ENCODE measurements around the gene BRD7.

The BRD7 gene

DNA sequence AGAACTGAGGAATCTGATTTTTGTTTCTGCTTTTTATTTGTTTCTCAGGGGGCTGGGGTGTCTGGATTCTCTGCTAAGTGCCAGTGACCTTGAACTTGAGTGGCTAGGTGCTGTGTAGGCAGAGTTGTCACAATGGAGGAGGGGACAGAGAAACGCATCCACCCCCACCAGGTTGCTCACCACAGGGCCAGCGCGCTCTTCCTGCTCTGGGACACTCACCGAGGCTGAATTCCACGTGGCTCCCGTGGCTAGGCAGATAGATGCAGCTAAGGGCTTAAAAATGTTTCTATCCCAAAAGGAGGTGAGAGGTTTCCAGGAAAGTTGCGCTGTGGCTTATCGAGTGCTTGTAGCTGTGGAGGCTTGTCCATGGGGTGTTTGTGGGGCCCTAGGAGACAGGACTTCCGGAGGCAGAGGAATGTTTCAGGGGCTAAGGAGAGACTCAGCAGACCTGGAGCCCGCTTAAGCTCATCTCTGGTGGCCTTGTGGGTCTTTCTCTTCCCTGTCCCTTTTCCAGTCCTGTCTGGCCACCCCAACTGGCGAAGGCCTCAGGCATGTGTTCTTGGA lies 65.7 kb downstream of the BRD7 start:
- DNase-seq (ENCODE audit: low spot score), result no peak

DNA sequence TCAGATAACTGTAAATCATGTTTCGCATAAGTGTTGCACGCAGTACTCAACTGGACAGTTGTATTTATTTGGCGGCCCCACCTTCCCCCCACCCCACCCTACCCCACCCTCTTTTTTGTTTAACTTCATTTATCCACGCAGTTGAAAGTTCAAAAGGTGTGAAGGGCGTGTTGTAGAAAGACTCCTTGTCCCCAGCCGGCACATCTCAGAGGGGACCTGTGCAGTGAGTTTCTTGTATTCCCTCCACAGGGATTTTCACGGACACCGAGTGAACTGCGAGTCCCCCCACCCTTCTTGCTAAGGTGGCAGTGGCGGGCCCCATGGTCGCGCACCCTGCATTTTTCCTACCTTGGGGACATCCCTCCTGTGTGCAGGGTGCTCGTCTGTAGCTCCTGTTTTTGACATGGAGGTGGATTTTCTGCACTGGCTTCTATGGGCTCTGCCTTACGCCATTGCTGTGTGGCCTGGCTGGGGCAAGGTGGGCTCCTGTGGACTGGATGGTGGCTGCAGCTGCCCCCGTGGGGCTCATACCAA lies 66.2 kb downstream of the BRD7 start:
- no peak for DNase-seq (ENCODE audit: low spot score)

DNA sequence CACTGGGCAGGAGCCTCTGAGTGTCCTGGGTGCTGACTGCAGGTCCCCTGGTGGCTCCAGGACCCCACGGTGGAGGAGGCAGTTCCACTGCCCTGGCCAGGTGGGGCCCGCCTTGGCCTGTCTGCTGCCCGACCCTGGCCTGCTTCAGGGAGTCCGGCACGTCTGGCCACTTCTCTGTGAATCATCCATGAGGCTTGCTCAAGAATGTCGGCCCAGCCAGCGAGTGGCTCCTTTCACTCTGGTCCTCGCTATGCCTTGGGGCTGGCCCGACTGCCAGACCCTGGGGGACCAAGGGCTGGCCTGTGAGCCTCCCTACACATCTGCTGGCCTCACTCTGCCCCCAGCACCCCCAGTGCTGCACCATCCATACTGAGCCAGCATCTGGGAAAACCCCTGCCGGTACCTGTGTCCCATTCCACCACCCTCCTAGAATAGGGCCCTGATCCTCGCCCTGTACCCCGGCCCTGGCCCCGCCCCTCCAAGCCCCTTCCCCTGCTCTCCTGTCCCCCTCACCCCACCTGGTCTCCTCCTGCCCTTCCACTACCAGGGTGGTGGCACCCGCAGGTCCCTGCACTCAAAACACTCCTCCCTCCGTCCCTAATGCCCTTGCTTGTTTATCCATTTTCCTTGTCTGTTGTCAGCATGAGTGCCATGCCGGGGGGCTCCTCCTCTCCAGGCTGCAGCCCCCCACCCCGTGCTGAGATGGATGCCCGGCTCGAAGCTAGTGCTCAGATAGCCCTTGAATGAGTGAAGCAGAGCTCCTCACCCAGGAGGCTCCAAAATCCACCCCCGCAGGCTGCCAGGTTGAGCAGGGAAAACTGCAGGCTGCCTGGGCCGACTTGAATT lies 66.9 kb downstream of the BRD7 start:
- no peak for DNase-seq (ENCODE audit: low spot score)

DNA sequence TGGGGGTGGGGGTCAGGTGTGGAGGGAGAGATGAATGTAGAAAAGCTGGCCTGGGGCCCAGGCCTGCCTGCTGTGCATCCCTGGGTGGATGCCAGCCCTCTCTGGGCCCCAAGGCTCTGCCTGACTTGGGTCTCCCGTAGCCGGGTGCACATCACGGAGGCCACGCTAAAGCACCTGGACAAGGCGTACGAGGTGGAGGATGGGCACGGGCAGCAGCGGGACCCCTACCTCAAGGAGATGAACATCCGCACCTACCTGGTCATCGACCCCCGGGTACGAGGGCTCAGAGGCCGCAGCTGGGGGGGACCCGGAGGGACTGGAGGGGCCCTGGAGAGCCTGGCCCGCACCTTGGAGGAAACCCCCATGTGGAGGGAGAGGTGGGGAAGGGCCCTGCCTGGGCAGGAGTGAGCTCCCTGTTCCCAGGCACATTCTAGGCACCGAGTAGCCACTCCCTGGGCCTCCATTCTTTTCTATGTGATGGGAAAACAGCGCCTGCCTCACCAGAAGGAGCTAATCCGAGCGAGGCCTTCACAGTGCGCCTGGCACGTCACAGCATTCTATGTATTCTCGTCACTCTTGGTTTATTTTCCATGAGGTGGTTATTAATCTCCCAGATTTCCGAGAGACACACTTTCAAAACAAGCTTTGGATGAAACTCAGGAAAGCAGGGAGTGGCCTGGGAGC lies 67.7 kb downstream of the BRD7 start:
- no peak for DNase-seq (ENCODE audit: low spot score)

DNA sequence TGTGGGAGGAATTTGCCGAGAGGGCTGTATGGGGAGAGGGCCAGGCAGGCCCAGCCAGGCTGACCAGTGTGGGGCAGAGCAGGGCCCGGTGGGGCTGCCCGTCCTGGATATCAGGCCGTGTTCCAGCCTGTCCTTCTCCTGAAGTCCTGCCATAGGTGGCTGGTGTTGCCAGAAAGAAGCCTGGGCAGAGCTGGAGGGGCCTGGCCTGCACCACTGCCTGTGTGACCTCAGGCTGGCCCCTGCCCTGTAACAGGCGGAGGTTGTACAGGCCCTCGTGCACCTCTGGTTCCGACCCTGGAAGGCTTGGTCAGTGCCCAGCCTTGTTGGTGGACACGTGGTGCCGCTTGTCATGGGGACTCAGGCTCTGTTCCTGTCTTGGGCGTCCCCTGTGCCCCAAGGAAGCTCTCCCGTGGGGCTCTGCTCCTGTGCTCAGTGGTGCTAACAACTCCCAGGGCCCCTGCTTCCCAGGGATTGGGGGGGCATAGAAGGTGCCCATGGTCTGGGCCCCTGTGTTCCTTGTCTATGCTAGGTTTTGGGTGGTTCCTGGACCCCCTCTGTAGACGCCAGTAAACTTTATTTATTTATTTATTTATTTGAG lies 69.2 kb downstream of the BRD7 start:
- no peak for DNase-seq (ENCODE audit: low spot score)

DNA sequence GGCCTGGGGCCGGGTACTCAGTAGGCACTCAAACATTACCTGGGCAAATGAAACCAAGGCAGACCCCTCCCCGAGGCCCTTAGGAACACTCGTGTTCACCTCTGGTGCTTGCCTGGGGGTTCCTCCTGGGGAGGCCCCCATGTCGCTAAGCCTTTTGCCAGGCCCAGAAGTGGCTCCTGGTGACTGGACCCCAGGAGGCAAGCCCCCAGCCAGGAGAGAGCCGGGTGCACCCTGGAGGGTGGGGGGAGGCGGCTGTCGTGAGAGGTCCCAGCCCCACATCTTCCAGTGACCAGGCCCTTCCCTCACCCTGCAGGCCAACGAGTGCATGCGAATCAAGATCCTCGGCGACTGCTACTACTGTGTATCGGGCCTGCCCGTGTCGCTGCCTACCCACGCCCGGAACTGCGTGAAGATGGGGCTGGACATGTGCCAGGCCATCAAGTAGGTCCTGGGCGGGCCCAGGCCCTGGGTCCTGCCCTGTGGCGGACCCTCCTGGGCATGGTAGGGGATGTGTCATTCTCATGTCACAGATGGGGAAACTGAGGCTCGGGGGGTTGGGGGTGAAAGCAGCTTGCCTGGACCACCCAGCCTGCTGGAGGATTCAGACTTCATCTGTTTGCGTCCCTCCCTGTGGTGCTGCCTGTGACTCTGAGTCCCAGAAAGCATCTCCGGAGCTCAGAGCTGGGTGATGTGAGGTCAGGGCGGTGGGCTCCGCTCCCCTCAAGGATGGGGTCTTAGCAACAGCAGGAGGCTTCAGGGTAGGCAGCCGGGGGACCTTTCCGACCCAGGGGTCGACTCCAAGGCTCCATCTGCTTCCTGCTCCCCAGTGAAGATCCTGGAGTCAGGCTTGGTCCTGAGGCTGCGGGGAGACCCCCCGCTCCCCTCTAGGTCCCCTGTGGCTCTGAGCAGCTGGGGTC lies 69.9 kb downstream of the BRD7 start:
- no peak for DNase-seq (ENCODE audit: low spot score)

DNA sequence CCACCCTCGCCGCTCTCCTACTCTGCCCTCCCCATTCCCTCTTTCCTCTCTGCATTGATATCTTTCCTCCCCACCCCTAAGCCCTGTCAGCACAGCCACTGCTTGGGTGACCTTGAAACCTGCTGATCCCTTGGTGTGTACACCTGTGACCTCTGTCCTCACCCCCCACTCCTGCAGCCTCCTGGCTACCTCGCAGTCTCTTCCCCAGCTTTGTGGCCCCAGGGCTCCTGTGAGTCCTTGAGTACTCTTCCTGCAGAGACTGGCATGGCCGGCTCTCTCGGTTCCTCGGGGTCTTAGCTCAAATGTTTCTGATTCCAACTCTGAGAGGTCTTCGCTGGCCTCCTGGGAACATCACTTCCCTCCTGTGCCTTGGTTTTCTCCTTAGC lies 70.7 kb downstream of the BRD7 start:
- no peak for DNase-seq (ENCODE audit: low spot score)

DNA sequence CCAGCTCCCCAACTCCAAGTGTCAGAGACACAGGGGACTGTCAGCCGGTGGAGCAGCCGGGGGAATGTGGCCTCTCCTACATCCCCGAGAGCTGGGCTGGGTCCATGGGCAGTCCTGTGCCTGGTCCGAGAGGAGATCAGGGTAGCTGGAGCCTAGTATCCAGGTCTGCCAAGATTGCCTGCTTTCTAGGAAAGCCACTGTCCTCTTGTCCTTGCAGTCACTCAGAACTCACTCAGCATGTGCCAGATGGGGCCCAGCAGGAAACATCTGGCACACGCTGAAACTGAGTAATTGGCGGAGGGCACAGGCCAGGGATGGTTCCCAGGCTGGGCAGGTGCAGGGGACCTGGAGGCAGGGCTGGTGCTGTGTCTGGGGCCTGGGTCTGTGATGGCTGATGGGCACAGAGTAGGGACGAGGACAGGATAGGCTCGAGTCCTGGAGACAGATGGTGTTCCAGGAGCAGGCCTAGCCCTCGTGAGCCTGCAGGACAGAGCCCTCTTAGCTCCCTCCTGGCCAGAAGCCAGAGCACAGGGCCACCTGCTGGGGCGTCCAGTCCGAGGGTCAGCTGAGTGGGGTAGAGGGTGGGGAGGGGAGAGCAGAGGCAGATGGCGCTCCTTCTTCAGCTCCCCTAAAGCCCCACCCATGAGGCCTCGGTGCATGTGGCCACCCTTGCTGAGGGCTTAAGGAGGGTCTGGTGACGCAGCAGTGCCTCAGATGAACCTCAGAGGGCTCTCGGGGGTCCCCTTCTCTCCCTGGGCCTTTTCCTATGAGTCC lies 71.3 kb downstream of the BRD7 start:
- no peak for DNase-seq (ENCODE audit: low spot score)

DNA sequence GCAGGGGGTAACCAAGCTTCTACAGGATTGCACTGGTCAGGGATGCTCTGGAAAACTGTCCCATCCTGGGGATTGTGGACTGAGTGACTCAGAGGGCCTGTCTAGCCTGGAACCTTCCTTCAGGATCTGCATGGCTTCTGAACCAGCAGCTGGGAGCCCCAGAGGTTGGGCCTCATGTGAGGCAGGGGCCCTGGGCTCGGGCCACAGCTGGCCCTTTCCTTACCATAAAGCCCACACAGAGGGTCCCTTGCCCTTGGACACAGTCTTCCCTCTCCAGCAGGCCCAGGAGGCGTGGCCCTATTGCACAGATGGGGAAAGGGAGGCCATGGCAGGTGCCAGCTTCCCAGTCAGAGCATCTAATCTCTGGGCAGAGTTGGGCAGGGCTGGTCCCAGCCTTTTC lies 72.0 kb downstream of the BRD7 start:
- no peak for DNase-seq (ENCODE audit: low spot score)

DNA sequence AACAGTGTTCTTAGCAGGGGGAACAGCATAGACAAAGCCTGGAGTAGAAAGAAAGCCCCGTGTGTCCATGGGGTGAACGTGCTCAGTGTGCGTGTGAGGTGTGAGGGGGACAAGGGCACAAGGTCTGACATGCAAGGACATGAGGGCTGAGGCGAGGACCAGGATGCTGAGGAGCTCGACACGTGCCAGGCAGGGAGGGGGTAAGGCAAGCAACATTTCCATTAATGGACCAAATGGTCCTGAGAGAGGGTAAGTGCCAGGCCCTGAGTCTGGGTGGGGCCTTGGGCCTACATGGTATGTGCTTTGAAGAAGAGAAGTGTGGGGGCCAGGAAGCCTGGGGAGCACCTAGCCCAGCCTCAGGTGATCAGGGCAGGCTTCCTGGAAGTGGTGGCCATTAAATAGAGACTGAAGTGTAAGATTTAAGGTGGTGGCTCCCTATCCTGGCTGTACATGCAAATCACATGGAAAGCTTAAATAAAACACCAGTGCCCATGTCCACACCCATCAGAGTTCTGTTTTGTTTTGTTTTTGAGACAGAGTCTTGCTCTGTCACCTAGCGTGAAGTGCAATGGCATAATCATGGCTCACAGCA lies 73.2 kb downstream of the BRD7 start:
- no peak for DNase-seq (ENCODE audit: low spot score)

DNA sequence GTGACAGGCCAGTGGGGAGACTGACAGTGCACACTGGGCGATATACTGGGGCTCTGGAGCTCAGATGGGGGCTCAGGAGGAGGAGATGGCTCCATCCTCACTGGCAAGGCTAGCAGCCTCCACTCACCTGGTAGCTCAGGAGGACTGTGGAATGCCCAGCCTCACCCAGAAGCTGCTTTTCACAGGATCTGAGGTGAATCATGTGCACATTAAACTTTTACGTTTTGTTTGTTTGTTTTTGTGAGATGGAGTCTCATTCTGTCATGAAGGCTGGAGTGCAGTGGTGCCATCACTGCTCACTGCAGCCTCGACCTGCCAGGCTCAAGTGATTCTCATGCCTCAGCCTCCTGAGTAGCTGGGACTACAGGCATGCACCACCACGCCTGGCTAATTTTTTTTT lies 73.8 kb downstream of the BRD7 start:
- no peak for DNase-seq (ENCODE audit: low spot score)

DNA sequence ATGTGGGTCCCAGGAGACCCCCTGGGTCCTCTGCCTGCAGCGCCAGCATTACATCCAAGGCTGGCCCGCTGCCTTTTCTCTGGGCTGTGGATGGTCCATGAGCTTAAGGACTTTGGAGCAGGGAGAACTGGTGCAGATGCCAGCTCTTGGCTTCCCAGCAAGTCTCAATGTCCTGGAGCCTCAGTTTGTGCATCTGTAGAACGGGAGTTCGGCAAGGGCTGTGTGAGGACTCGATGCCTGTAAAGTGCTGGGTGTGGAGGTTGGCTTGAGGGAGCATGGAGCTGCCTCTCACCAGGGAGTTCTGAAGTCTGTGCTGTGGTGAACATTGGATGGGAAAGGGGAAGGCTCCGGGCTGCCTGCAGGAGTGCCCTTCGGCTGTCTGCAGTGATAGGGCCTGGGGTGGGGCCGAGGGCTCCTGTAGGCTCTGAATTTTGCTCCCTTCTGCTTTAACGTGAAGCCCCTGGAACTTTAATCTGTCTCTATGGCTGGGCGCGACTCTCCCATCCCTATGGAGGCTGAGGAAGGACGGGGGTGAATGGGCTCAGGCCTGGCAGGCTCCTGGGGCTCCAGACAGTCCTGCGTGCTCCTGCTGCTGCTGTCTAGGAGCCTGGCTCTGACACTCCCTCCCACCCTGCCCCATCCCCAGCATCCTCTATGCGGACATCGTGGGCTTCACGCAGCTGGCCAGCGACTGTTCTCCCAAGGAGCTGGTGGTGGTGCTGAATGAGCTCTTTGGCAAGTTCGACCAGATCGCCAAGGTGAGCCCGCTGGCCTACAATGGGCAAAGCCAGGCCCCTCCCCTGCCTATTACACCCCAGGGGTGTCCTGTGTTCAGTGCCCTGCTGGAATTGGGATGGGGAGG lies 74.6 kb downstream of the BRD7 start:
- no peak for DNase-seq (ENCODE audit: low spot score)

DNA sequence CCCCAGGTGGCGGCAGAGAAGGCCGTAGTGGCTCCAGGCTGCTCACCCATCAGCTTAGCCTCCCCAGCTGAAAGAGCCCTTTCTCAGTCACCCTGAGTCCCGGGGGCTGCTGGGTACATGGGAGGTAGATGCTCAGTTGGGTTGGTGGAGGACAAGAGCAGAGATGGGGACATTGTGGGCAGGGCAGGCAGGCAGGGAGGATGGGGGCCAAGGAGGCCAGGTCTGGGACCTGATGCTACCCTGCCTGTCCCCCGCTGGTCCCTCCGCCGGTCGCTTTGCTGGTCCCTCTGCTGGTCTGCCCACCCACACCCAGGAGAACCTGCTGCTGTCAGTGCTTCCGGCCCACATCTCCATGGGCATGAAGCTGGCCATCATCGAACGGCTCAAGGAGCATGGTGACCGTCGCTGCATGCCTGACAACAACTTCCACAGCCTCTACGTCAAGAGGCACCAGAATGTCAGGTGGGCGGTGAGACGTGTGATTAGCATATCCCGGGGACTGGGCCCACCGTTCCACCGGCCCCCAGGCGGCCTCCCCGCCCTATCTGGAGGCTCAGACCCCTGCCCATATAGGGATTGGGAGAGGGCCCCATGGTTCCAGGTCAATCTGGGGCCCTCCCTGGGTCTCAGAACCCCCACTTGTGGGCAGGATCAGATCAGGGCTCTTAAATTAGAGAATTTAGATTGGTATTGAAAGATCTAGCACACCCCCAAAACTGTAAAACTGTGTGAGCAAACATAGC lies 75.6 kb downstream of the BRD7 start:
- DNase-seq (ENCODE audit: low spot score), result no peak

DNA sequence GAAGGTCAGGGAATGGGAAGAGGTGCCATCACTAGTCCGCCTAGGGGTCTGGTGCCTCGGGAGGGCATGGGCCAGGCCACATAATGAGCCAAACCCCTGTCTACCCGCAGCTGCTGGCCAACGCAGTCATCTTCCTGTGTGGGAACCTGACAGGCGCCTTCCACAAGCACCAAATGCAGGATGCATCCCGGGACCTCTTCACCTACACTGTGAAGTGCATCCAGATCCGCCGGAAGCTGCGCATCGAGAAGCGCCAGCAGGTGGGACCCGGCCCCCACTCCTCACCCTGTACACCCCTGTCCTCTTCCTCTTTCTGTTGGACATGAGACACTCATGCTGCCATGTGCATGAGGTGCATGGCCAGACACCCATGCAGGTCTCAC lies 76.2 kb downstream of the BRD7 start:
- no peak for DNase-seq (ENCODE audit: low spot score)

DNA sequence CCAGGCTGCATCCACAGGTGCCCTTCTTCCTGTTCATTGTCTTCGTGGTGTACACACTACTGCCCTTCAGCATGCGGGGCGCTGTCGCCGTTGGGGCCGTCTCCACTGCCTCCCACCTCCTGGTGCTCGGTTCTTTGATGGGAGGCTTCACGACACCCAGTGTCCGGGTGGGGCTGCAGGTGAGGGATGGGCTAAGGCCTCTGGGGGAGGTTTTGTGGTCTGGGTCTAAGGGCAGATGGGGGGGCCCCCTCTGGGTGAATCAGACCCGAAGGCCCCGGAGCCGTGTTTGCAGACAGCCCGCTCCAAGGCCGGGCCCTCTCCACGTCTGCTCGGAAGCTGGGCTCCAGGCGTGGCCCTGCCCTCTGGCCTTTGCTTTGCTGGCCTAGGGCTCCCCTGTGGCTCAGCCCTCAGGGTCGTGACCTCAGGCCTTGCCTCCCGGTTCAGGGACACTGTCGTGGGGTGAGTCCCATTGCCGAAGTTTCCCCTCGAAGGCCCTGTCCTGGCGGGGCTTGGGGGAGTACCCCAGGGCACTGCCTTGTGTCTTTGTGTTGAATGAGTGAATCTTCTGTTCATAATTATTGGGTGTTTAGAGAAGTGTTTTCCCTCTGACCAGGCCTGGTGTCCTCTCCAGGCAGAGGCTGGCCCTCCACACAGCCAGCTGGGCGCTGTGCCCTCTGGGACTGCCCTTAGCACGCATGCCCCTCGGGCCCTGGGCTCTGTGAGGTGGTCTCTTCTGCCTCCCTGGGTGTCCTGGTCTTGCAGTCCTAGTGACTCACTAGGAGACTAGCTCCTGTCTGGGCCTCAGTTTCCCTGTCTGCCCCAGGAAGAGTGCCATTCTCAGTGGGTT lies 76.8 kb downstream of the BRD7 start:
- no peak for DNase-seq (ENCODE audit: low spot score)

DNA sequence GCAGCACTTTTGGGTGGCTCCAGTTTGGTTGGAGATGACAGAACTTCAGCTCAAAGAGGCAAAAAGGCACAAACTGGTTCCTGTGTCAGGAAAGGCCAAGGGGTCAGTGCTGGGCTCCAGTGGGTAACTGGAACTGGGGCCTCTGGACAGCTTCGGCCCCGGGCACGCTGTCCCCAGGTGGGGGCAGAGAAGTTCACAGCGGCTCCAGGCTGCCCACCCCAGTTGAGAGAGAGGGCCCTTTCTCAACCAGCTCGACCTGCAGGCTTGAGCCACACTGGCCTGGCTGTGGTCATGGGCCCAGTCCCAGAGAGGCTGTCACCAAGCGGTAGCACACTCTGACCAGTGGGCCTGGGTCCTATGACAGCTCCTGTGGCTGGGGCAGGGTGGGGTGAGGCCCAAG lies 77.9 kb downstream of the BRD7 start:
- DNase-seq (ENCODE audit: low spot score), result no peak

DNA sequence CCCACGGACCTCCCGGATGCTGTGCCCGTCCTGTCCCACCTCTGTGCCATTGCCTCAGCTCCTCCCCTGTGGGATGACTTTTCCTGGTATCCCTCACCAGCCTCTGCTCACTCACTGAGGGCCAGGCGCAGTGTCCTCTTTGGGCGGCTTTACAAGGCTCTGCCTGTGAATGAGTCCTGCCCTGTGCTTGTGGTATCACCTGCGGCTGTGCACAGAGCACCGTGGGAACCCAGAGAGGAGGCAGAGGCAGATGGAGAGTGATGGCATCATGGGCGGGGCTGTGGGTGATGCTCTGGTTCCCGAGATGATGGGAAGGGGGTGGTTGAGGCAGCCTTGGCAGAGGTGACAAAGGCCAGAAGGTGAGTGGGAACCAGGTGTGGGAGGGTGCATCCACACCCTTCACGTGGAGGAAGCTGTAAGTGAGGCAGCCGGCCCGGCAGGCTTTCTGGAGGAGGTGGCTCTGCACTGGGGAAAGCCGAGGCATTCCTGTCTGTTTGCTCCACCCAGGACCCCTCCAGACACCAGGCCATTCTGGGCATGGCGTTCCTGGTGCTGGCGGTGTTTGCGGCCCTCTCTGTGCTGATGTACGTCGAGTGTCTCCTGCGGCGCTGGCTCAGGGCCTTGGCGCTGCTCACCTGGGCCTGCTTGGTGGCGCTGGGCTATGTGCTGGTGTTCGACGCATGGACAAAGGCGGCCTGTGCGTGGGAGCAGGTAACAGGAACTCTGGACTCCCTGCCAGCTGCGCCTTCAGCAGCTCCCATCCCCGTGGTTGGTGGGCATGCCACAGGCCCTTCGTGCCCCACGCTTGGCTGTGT lies 78.6 kb downstream of the BRD7 start:
- DNase-seq (ENCODE audit: low spot score), result no peak
